Renal cortex interstitium (tissue), 11 donors: ENCODE measurements around the gene MGAT1. TPM values are rescaled to one million over a fixed set of nuclear protein-coding genes. Genes with fewer than 3 reads are reported as not detected.
"Not testable (repeated sequence)": the region's sequence is repeated elsewhere in the genome, so short reads cannot be mapped to it uniquely, and the experiment has no call there.

Experiments used
- DNase-seq, 11 donors: peaks; one replicate each; pipeline ENCODE4 v3.0.0-alpha.2; 2013; ENCODE audit warnings: low read depth in 9 of 11, low spot score in 4 of 11; ENCODE audit errors: extremely low read depth in 1 of 11
- polyA plus RNA-seq, 3 donors: library from polyadenylated mRNA; unstranded; fragments of 120-200 nt; gene quantifications; one replicate each; pipeline ENCODE4 v1.2.1, GENCODE V29; 2013; ENCODE audit not compliant: insufficient read length in 3 of 3

Gene MGAT1
- polyA plus RNA-seq, 3 donors: 67.3 to 89.2 (median 78.9) TPM

DNA sequence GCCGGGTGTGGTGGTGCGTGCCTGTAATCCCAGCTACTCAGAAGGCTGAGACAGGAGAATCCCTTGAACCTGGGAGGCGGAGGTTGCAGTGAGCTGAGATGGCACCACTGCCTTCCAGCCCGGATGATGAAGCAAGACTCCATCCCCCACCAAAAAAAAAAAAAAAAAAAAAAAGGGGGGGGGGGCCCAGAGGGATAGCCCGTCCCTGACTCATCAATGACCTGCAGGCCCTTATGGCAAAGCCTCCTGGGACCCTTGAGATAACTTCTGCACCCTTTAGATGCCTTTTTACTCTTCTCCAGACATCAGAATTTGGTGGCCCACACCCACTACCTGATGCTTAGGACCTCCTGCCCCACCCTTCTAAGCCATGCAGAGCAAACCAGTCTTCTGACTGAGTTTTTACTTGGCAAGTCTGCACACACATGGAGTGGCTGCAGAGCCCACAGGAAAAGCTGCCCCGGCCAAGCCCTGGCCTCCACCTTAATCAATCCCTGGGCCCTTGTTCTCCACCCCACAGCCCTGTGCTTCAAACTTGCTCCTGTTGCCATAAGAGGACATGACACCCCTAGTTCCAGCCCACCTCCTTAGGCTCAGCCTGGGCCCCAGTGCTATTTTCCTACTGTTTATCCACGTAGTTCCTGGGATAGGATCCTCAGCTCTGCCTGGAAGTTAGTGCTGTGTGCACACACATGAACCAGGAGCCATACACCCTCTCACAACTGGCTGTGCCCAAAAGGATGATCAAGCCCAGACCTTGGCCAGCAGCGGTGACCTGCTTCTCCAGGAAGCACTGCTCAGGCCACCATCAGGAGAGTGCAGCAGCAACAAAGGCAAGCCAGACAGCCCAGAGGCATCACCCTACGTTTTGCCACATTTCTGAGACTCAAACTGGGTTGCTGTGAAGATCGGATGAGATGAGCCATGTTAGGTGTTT, 5.1 kb downstream of the MGAT1 start:
- no peak for DNase-seq

- no peak for DNase-seq
Observed at GRCh38 chr5:180795771-180796313, 6.8 kb downstream of the MGAT1 start.

DNA sequence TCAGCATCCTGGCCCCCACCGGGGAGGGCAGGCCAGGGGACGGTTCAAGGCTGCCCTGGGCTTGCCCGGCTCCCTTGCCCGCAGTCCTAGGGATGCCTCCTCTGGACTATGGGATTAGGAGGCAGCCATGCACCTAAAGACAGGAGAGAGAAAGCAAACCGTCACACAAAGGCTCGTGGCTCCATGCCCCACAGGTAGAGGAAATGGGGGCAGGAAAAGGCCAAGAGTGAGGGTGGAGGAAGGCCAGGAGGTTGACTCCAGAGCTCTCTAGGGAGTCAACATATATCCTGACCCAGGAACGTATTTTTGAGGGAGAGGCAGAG, 9.7 kb downstream of the MGAT1 start:
- DNase-seq: no peak

DNA sequence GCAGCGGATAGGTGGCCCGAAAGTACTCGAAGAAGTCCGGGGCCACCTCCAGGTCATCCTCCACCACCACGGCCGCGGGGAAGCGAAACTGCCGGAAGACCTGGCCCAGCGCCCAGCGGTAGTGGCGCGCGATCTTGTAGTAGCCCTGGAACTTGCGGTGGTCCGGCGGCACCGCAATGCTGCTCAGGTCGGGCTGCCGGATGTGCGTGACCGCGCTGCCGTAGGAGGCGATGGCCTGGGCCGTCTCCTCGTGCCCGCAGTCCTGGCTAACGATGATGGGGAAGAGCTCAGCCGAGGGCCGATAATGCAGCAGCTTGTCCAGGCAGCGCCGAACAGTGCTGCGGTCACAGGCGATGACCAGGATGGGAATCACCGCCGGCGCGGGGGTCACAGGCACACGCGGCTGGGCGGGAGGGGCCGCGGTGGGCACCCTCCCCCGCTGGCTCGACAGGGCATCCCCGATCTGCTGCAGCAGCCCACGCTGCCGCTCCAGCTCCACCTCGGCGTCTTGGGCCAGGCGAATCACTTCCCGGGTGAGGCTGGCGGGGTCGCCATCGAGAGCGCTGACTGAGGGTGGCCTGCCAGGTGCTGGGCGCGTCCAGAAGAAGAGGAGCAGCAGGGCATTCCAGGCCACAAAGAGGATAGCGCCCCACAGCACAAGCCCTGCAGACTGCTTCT, 10.2 kb downstream of the MGAT1 start:
- DNase-seq: no peak

- no peak for DNase-seq
Observed at GRCh38 chr5:180791611-180792213, 10.9 kb downstream of the MGAT1 start.

DNA sequence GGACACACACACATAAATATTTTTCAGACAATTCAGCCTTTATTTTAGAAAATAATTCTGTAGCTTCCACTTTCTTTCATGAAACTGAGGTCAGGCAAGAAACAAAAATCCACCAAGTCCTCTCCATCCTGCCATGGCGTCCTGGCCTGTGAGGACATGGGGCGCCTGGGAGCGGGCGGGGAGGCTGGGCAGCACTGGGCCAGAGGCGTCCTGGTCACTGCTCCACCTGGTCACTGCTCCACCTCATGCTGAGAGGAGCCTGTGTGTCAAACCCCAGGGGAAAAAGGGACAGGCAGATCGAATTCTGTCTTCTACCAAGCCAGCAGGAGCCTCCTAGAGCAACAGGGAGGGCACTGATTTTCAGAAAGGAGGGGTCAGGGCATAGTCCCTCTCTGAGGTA, 12.1 kb downstream of the MGAT1 start:
- DNase-seq: no peak

GRCh38 chr5:180790020-180790419, 12.6 kb downstream of the MGAT1 start:
- no peak for DNase-seq

DNA sequence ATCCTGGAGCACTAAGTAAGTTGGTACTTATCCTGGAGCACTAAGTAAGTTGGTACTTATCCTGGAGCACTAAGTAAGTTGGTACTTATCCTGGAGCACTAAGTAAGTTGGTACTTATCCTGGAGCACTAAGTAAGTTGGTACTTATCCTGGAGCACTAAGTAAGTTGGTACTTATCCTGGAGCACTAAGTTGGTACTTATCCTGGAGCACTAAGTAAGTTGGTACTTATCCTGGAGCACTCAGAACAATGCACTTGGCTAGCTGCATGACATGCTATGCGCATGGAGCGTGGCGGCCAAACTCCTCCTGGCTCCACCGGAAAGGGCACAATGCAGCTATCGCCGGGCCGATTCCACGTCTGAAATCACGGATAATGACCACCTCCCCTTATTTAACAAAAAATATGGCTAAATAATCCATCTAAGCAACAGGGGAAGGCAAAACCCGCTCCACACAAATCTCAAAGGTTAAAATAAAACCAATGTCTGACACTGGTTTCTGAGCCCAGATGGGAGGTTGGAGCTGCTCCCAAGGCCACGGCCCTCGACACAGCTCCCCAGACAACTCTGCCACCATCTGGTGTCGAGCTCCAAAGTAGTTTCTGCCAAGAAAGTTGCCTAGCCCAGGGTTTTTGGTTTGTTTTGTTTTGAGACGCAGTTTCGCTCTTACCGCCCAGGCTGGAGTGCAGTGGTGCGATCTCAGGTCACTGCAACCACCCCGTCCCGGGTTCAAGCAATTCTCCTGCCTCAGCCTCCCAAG, 13.8 kb downstream of the MGAT1 start:
- DNase-seq: not testable (repeated sequence)

- DNase-seq: no peak
Observed at GRCh38 chr5:180787711-180788431, 14.7 kb downstream of the MGAT1 start.

GRCh38 chr5:180786531-180787398, 15.8 kb downstream of the MGAT1 start:
- no peak for DNase-seq

DNA sequence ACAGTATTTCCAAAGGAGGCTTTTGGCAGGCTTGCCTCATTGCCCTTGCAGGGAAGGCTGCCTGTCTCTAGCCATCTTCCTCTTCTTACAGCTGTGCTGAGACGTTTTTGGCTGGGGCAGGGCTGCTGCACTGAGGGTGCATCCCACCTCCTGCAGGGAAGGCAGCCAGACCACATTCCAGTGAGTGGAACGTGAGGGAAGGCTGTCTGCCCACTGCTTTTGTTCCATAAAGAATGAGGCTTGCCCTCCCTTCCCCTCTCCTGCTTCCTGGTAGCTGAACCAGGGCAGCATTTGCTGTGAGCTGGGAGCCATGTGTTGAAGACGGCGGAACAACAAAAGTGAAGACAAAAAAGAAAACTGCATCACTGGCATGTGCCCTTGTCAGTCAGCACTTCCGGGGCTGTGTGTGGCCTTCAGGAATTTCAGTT, 16.8 kb downstream of the MGAT1 start:
- DNase-seq: no peak

- DNase-seq: no peak
Observed at GRCh38 chr5:180785121-180785781, 17.4 kb downstream of the MGAT1 start.

DNA sequence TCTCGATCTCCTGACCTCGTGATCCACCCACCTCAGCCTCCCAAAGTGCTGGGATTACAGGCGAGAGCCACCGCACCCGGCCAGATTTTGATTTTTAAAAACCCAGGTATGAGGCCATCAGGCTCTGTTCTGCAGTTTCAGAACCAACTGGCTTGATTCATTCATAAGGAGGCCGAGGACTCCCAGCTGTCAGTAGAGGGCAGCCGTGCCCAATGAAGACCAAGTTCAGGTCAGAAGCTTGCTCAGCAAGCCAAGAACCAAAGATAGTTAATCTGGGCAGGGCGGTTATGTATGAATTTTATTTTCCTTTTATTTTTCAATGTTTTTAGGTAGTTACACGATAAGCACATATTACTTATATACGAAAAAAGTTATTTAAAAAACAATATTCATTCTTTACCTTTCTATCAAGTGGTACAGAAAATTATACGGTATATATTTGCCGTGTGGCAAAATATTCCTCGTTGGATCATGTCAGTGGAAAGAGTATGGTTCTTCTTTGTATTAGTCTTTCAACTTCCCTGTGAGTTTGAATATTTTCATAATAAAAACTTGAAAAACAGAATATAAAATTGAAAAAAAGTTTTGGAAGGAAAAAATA, 18.0 kb downstream of the MGAT1 start:
- DNase-seq: peak in 4 of 11 donors; percentile 56 to 73 (median 66)

GRCh38 chr5:180783340-180784052, 19.1 kb downstream of the MGAT1 start:
- DNase-seq: no peak

- no peak for DNase-seq
Observed at GRCh38 chr5:180782748-180783147, 19.9 kb downstream of the MGAT1 start.

GRCh38 chr5:180781900-180782326, 20.7 kb downstream of the MGAT1 start:
- not testable (repeated sequence) for DNase-seq
